GM20000 (cell line): ENCODE results near the gene LATS2.
"Not testable (repeated sequence)": the region's sequence is repeated elsewhere in the genome, so short reads cannot be mapped to it uniquely, and the experiment has no call there.

ENCODE experiments used
- DNase-seq: peaks from one replicate; pipeline ENCODE4 v3.0.0; 2012; ENCODE audit warnings: low spot score
- CTCF ChIP-seq: IDR thresholded peaks from 2 replicates; pipeline ENCODE4 v1.5.1; 2012; ENCODE audit warnings: mild to moderate bottlenecking, control low read depth; ENCODE audit errors: extremely low read depth, missing control alignments

Gene LATS2

GRCh38 chr13:20972731-20973130 is 88.7 kb downstream of the LATS2 start:
- no peak for DNase-seq
- no peak for TF ChIP-seq CTCF

- no peak for TF ChIP-seq CTCF
- DNase-seq: no peak
These were observed 92.2 kb downstream of the LATS2 start for GRCh38 chr13:20969182-20969581.

GRCh38 chr13:20968745-20969144 is 92.6 kb downstream of the LATS2 start:
- no peak for DNase-seq
- no peak for TF ChIP-seq CTCF

- no peak for DNase-seq
- no peak for TF ChIP-seq CTCF
These were observed 94.0 kb downstream of the LATS2 start for GRCh38 chr13:20967340-20967739.

GRCh38 chr13:20964904-20965303 is 96.5 kb downstream of the LATS2 start:
- DNase-seq: no peak
- no peak for TF ChIP-seq CTCF

GRCh38 chr13:20961663-20962062 is 99.7 kb downstream of the LATS2 start:
- not testable (repeated sequence) for DNase-seq

- TF ChIP-seq CTCF: no peak
- no peak for DNase-seq
These were observed 100.6 kb downstream of the LATS2 start for GRCh38 chr13:20960663-20961309.

GRCh38 chr13:20957049-20957620 is 104.3 kb downstream of the LATS2 start:
- DNase-seq: not testable (repeated sequence)
